ENCODE results near the gene LKAAEAR1.

DNA sequence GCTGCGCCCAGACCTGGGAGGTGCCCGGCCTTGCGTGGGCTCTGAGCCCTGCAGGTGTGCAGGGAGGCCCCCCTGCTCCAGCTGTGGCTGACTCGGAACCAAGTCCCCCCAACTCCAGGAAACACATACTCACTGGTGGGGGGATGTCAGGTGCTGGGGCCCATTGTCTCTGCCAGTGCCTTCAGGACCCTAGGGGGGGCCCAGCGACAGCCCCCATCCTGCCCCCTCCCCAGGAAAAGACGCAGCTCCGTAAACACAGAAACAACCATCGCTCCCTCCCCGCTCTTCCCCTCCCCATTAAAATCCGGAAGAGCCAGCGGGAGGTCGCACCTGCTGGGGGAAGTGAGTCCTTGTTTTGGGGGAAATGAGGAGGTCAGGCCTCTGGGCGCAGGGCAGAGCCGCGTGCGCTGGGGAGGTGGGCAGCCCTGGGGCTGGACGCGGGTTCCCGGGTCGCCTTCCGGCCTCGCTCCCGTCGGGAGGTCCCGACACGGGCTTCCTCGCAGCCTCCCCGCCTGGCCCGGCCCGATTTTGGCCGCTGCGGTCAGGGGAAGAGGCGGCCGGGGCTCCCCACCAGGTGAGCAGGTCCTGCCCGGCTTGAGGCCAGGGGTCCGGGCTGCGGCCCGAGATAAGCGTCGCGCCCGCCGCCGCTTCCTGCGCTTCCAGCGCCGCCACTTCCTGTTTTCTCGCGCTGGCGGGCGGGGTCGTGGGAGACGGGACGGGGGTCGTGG, 42.0 kb downstream of the LKAAEAR1 start:
- TF ChIP-seq, protein P1, sequence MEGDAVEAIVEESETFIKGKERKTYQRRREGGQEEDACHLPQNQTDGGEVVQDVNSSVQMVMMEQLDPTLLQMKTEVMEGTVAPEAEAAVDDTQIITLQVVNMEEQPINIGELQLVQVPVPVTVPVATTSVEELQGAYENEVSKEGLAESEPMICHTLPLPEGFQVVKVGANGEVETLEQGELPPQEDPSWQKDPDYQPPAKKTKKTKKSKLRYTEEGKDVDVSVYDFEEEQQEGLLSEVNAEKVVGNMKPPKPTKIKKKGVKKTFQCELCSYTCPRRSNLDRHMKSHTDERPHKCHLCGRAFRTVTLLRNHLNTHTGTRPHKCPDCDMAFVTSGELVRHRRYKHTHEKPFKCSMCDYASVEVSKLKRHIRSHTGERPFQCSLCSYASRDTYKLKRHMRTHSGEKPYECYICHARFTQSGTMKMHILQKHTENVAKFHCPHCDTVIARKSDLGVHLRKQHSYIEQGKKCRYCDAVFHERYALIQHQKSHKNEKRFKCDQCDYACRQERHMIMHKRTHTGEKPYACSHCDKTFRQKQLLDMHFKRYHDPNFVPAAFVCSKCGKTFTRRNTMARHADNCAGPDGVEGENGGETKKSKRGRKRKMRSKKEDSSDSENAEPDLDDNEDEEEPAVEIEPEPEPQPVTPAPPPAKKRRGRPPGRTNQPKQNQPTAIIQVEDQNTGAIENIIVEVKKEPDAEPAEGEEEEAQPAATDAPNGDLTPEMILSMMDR (IDR thresholded peaks at IDR 0.05; ENCODE audit: insufficient read depth, low read depth, low read length), result no peak
- TF ChIP-seq EZH2 (IDR thresholded peaks at IDR 0.05; ENCODE audit: insufficient read depth, low read length), result peak; percentile 99
